GM10248 (cell line): ENCODE measurements around the gene CEP112.

Experiments
- CTCF ChIA-PET: fragments of 300-600 bp; sonication (Branson Sonifier 250); formaldehyde crosslinking; extraction: SDS; loops from one replicate; lab custom pipeline; 2021; ENCODE audit warnings: antibody characterized with exemption; lab: Yijun Ruan, JAX
- POLR2A ChIA-PET: fragments of 350-650 bp; sonication (Branson Sonifier 250); formaldehyde crosslinking; extraction: SDS; loops from one replicate; lab custom pipeline; 2020; ENCODE audit warnings: antibody characterized with exemption; lab: Yijun Ruan, JAX
- DNase-seq: peaks from one replicate; pipeline ENCODE4 v3.0.0; 2012; ENCODE audit errors: extremely low spot score
- CTCF ChIP-seq: IDR thresholded peaks from 2 replicates; pipeline ENCODE4 v1.5.1; 2012; ENCODE audit warnings: mild to moderate bottlenecking, low read depth; ENCODE audit errors: extremely low read depth, missing control alignments, control extremely low read depth

The CEP112 gene

GRCh38 chr17:65674246-65675045, 517.5 kb downstream of the CEP112 start:
- CTCF ChIA-PET = interaction anchor here (1.2 kb wide), 1 partner anchor 9 kb away, joined by 3 read pairs; no protein-coding TSS in a partner anchor
- no peak for DNase-seq
- POLR2A ChIA-PET = no interaction called here

GRCh38 chr17:65670667-65671371, 521.1 kb downstream of the CEP112 start:
- ChIA-PET POLR2A (no interaction called here), CTCF (no interaction called here)
- no peak for TF ChIP-seq CTCF
- DNase-seq = no peak

More at GRCh38 chr17:65674246-65675045, 517.5 kb downstream of the CEP112 start:
- no peak for TF ChIP-seq CTCF

GRCh38 chr17:65668211-65668610, 523.7 kb downstream of the CEP112 start:
- DNase-seq = no peak
- ChIA-PET POLR2A (no interaction called here), CTCF (no interaction called here)
- TF ChIP-seq CTCF = no peak

- POLR2A ChIA-PET = no interaction called here
Observed at GRCh38 chr17:65667656-65668055, 524.3 kb downstream of the CEP112 start.

GRCh38 chr17:65666876-65667321, 525.0 kb downstream of the CEP112 start:
- TF ChIP-seq CTCF = no peak
- ChIA-PET CTCF (no interaction called here), POLR2A (no interaction called here)
- DNase-seq = no peak

More at GRCh38 chr17:65667656-65668055, 524.3 kb downstream of the CEP112 start:
- CTCF ChIA-PET = no interaction called here
- TF ChIP-seq CTCF = no peak
- no peak for DNase-seq

GRCh38 chr17:65665966-65666365, 526.0 kb downstream of the CEP112 start:
- CTCF ChIA-PET = no interaction called here
- POLR2A ChIA-PET = no interaction called here

More at GRCh38 chr17:65665966-65666365, 526.0 kb downstream of the CEP112 start:
- no peak for TF ChIP-seq CTCF
- DNase-seq = no peak
